Loucy (cell line): ENCODE measurements around the gene MBP.

Experiments
- CTCF ChIP-seq: fragments of 200-600 bp; sonication (generic); conservative IDR thresholded peaks from 2 replicates; pipeline ENCODE4 v1.5.1; 2014; ENCODE audit warnings: mild to moderate bottlenecking, antibody characterized with exemption, low read length
- EZH2phosphoT487 ChIP-seq: fragments of 200-600 bp; IDR thresholded peaks from 2 replicates; pipeline ENCODE4 v1.6.1; 2018; ENCODE audit warnings: antibody characterized with exemption, mild to moderate bottlenecking, moderate library complexity, borderline replicate concordance

GRCh38 chr18:77178559-77178958, 46.0 kb upstream of the MBP start:
- TF ChIP-seq CTCF (no peak), EZH2phosphoT487 (no peak)
